AG10803 (cell line): Measurements from ENCODE around the gene TTC28.

Experiments
- DNase-seq: peaks from one replicate; pipeline ENCODE4 v3.0.0; 2010; ENCODE audit warnings: low read depth
- H3K4me3 ChIP-seq: 2 replicates; pipeline ENCODE4 v1.5.1; 2011; ENCODE audit warnings: mild to moderate bottlenecking, low read length, control low read depth
- TF ChIP-seq, protein P1 (sequence below): conservative IDR thresholded peaks from 2 replicates; pipeline ENCODE4 v1.5.1; 2011; ENCODE audit warnings: mild to moderate bottlenecking, low read length, control low read depth, inconsistent platforms

Gene TTC28

DNA sequence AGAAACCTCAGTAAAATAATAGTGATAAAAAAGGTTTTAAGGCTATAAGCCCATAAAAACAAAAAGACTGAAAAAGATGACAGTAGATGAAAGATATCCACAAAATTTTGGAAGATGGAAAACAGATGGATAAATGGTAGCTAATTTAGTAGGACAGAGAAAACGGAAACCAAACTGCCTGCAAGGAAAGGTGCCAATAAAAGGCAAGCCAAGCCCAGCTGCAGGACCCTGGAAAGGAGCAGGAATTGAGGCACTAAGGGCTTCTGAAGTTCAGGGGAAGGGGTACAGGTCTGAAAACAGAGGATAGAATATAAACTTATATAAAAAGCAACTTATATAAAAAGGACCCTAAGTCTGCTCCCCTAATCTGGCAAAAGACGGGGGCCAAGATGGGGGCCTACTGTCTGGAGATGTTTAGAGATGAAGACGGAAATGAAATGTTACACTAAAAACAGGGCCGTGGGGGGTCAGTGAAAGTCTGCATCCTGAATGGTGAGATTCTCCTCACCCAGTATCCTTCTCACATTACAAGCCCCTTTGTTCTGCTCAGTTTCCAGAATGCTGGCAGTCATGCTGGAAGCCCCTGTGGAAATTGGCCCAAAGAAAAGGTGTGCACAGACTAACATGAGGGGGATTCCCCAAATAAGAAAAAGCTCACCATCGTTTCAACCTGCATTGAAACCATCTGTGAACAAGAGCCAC is 491.3 kb downstream of the TTC28 start:
- no peak overlapping the region for H3K4me3 ChIP-seq
- TF ChIP-seq, protein P1, sequence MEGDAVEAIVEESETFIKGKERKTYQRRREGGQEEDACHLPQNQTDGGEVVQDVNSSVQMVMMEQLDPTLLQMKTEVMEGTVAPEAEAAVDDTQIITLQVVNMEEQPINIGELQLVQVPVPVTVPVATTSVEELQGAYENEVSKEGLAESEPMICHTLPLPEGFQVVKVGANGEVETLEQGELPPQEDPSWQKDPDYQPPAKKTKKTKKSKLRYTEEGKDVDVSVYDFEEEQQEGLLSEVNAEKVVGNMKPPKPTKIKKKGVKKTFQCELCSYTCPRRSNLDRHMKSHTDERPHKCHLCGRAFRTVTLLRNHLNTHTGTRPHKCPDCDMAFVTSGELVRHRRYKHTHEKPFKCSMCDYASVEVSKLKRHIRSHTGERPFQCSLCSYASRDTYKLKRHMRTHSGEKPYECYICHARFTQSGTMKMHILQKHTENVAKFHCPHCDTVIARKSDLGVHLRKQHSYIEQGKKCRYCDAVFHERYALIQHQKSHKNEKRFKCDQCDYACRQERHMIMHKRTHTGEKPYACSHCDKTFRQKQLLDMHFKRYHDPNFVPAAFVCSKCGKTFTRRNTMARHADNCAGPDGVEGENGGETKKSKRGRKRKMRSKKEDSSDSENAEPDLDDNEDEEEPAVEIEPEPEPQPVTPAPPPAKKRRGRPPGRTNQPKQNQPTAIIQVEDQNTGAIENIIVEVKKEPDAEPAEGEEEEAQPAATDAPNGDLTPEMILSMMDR = no peak
- no peak for DNase-seq

GRCh38 chr22:28187612-28188011 is 492.0 kb downstream of the TTC28 start:
- H3K4me3 ChIP-seq = no peak overlapping the region
- TF ChIP-seq, protein P1 = no peak
- no peak for DNase-seq

DNA sequence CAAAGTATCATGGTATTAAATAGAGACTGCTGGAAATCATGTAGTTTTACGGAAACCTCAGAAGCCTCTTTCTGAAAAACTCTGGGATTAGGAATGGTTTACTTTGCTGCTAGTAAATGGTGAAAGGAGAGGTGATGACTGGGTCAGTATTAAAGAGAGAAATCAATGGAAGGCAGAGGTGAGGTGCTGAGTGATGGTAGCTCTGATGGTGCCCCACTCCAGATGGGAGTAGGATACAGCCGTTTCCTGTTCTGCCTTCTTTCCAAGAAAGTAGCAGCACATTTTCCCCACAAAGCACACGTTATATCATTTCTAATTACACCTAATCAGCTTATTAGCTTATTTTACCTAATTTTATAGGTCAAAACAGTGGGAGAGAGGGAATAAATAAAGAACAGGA is 493.0 kb downstream of the TTC28 start:
- TF ChIP-seq, protein P1 = no peak
- no peak overlapping the region for H3K4me3 ChIP-seq
- no peak for DNase-seq

- no peak for DNase-seq
- TF ChIP-seq, protein P1 = no peak
- no peak overlapping the region for H3K4me3 ChIP-seq
Observed at GRCh38 chr22:28185130-28185529, 494.5 kb downstream of the TTC28 start.

DNA sequence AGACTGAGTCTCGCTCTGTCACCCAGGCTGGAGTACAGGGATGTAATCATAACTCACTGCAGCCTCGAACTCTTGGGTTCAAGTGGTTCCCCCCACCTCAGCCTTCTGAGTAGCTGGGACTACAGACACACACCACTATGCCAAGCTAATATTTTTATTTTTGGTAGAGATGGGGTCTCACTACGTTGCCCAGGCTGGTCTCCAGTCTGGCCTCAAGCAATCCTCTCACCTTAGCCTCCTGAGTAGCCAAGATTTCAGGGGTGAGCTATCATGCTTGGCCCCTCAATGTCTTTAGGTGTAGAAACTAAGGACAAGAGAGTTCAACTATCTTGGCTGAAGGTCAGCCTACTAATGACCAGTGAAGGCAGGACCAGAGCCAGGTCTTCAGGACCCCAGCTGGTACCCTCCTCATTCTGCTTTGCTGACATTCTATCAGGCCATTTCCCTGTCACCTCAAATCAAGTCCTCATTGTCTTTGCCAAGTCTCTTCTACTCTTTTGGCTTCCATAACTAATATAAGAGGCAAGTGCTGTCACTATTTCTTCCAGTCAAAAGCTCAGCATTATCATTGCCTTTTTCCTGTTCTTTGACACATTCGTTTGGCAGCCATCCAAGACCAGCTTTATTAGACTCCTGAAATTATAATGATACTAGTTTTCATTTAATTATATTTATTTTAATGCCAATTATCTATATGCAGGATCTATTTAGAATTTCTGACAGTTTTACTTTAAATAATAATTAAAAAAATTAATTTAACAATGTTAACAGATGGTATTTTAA is 496.4 kb downstream of the TTC28 start:
- no peak overlapping the region for H3K4me3 ChIP-seq
- no peak for DNase-seq

GRCh38 chr22:28180804-28181731 is 498.6 kb downstream of the TTC28 start:
- peak; percentile 84 for DNase-seq
- H3K4me3 ChIP-seq = no peak overlapping the region
- TF ChIP-seq, protein P1 = no peak

More for the DNA sequence above, 496.4 kb downstream of the TTC28 start:
- TF ChIP-seq, protein P1 = no peak
